Kidney epithelial cell (primary cell): ENCODE results near the gene GET3. TPM values are rescaled to one million over a fixed set of nuclear protein-coding genes. Genes with fewer than 3 reads are reported as not detected.

Experiments used
- DNase-seq: peaks from one replicate; pipeline ENCODE4 v3.0.0-alpha.2; 2010; ENCODE audit warnings: low read depth
- H3K27me3 ChIP-seq: 2 replicates; pipeline ENCODE4 v1.6.0; 2011; ENCODE audit warnings: low read length; ENCODE audit not compliant: control insufficient read depth, insufficient read depth
- H3K36me3 ChIP-seq: 2 replicates; pipeline ENCODE4 v1.5.1; 2011; ENCODE audit warnings: low read length; ENCODE audit not compliant: control insufficient read depth, insufficient read depth
- H3K4me3 ChIP-seq: 2 replicates; pipeline ENCODE4 v1.5.1; 2011; ENCODE audit warnings: low read depth, mild to moderate bottlenecking, control low read depth, low read length
- total RNA-seq: library from RNA; depleted of rRNA; stranded (reverse); fragments of >200 nt; gene quantifications from 2 replicates; pipeline ENCODE4 v1.2.3, GENCODE V29; 2015
- TF ChIP-seq, protein P1 (sequence below): IDR thresholded peaks from 2 replicates; pipeline ENCODE4 v1.5.1; 2011; ENCODE audit warnings: mild to moderate bottlenecking, moderate library complexity, low read length, control low read depth, inconsistent platforms; ENCODE audit not compliant: insufficient read depth, poor library complexity, severe bottlenecking

Gene GET3
- total RNA-seq, 1 donor from 2014 or later = 146 TPM

DNA sequence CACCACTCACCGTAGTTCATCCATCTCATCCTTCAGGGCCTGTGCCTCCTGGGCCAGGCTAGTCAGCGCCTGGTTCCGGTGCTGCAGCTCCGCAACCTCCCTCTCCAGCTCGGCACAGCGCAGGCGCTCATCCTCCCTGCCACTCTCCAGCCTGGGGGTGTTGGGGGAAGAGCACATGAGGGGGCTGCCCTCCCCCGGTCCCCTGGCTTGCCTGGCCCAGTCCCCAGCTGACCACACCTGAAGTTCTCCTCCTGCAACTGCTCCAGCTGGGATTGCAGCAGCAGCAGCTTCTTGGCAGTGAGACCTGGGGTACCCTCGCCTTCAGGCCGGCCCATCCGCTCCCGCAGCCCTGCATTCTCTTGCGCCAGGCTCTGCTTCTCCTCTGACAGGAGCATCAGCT, 33.6 kb downstream of the GET3 start:
- Histone ChIP-seq H3K27me3 (no peaks in the 10 kb centered on the region), H3K36me3 (no peaks in the 10 kb centered on the region), H3K4me3 (no peak overlapping the region)
- DNase-seq = no peak
- TF ChIP-seq, protein P1, sequence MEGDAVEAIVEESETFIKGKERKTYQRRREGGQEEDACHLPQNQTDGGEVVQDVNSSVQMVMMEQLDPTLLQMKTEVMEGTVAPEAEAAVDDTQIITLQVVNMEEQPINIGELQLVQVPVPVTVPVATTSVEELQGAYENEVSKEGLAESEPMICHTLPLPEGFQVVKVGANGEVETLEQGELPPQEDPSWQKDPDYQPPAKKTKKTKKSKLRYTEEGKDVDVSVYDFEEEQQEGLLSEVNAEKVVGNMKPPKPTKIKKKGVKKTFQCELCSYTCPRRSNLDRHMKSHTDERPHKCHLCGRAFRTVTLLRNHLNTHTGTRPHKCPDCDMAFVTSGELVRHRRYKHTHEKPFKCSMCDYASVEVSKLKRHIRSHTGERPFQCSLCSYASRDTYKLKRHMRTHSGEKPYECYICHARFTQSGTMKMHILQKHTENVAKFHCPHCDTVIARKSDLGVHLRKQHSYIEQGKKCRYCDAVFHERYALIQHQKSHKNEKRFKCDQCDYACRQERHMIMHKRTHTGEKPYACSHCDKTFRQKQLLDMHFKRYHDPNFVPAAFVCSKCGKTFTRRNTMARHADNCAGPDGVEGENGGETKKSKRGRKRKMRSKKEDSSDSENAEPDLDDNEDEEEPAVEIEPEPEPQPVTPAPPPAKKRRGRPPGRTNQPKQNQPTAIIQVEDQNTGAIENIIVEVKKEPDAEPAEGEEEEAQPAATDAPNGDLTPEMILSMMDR = no peak

DNA sequence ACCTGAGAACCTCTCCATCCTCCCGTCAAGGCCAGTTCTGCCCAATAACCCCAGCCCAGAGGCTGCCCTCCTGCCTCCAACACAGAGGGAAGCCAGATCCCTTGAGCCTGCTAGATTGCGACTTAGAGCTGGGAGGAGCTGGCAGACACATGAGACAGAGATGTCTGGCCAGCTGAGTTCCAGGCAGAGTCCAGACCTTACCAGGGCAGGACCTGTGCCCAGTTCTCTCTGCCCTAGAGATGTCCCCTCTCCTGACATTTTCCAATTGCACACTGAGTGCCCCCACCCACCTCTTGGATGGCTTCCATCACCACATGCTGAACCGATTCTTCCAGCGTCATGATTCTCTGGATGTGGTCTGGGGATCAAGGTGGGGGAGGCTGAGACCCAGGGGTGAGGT, 35.0 kb downstream of the GET3 start:
- Histone ChIP-seq H3K27me3 (no peaks in the 10 kb centered on the region), H3K4me3 (no peak overlapping the region), H3K36me3 (no peaks in the 10 kb centered on the region)
- no peak for DNase-seq
- TF ChIP-seq, protein P1 = no peak

DNA sequence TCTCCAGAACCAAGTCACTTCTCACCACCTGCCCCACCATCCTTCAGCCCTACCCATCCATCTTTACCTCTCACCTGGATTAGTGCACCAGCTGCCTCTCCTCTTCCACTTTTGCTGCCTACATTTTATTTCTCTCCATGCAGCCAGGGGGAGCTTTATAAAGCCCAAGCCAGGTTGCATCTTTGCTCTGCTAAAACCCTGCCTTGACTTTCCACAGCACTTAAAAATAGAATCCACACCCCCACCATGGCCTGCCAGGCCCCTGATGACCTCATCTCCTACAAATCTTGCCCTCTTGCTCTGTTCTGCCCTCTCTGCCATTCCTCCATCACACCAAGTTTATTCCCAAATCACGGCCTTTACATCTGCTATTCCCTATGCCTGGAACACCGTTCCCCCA, 36.3 kb downstream of the GET3 start:
- no peak for DNase-seq
- H3K27me3 ChIP-seq = no peaks in the 10 kb centered on the region
- H3K4me3 ChIP-seq = no peak overlapping the region
- H3K36me3 ChIP-seq = no peaks in the 10 kb centered on the region
- TF ChIP-seq, protein P1 = peak; percentile 35

DNA sequence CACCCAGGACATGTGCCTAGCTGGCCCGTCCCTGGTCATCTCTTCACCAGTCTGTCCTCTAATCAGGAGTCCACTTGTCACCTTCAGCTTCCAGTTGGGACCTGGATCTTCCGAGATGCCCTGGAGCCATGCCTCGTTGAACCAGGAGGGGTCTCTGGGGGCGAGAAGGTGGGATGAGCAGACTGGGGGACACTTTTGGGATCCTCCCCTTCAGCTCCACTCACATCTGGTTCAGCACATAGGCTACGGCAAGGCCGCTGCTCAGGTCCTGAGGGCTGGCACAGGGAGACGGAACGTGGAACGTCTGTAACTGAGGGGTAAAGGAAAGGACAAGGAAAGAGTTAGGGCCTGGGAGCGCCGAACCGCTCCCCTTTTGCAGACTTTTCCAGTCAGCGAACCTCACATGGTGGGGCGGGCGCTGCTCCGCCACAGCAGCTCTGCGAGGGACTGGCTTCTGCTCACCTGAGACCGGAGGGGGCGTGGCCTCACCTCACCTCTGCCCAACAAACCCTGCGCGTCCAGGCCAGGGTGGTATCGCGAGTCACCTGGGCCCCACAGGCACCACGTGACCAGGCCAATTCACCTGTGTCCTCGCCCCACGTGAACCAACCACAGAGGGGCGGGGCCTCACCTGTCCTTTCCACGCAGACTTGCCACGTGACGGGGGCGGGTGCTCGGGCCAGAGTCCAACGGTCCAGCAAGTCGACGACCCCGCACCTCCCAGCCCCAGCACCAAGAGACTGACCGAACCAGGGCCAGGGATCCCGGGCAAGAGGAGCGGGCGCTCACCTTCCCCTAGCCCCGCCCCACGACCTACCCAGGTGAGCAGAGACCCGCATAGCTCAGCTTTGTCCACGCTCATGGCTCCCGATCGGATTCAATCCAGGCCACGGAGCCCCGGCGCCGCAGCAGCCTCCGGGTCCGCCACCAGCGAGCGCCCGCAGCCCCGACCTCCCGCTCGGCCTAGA, 37.6 kb downstream of the GET3 start, which contains the start of gene HOOK2:
TSS of gene HOOK2 (minus strand) at position 965 of the 968 bp plus-strand sequence. CDS start at position 862, 103 bp downstream.
- Histone ChIP-seq H3K27me3 (no peaks in the 10 kb centered on the region), H3K36me3 (no peaks in the 10 kb centered on the region), H3K4me3 (peak within 1 kb of the TSS; percentile 91)
- TF ChIP-seq, protein P1 = no peak
- no peak for DNase-seq

DNA sequence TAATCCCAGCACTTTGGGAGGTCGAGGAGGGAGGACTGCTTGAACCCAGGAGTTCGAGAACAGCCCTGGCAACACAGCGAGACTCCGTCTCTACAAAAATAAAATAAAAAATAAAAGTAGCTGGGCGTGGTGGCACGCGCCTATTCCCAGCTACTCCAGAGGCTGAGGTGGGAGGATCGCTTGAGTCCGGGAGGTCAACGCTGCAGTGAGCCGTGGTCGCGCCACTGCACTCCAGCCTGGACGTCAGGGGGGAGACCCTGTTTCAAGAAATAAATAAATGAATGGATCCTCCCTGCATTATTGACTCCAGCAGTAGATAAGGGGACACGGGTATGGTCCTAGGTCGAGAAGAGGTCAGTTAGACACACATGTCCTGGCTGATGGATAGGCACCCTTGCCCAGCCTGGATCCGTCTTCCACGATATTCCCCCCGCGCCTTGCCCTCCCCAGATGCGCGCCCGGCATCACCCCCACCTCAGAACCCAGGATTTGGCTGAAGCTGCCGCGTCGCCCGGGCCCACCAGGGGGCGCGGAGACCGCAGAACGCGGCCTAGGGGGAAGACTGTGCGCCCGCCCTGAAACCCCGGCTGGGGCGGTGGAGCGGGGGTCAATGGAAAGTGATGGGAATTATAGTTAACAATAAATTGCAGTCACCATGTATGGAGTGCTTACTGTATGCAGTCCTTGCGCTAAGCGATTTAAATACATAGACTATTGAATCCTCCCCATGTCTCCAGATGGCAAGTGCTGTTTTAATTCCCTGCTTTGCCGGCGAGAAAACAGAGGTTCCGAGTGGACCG, 40.1 kb downstream of the GET3 start:
- Histone ChIP-seq H3K4me3 (peak overlapping the region; percentile 51), H3K27me3 (no peaks in the 10 kb centered on the region), H3K36me3 (no peaks in the 10 kb centered on the region)
- TF ChIP-seq, protein P1 = peak; percentile 97
- DNase-seq = no peak
